ENCODE measurements around the gene DCST2. TPM values are rescaled to one million over a fixed set of nuclear protein-coding genes. Genes with fewer than 3 reads are reported as not detected.

DCST2 gene
- total and polyA plus RNA-seq, 2 of the 8 experiments (the other 6 are each of a cell fraction or from before 2014, with no cell fraction given): 0.43 to 2.1 TPM

DNA sequence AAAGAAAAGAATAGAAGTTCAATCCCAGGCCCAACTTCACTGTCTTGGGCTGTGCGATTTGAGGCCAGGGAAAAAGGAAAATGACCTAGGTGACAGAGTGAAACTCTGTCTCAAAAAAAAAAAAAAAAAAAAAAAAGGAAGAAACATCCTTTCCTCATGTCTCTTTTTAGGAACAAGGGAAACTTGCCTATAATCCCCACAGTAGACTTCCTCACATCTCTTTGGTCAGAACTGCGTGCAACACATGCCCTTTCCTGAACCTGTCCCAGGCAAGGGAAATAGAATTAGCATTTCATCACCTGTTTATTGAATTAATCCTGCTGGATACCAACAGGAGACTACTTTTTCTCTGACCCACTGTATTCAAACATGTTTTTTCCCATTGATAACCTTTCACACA lies 2.4 kb upstream of the DCST2 start:
- H3K4me1 ChIP-seq (replicated peaks in 1 of 4; ENCODE audit: control insufficient read depth in 3 of 4, insufficient read depth in 4 of 4, low read length in 3 of 4): no peaks in the 10 kb centered on the region
- H3K23ac ChIP-seq (ENCODE audit: insufficient read length): no peak overlapping the region
- no peak overlapping the region for H4K8ac ChIP-seq (ENCODE audit: extremely low read depth, insufficient read depth, low read length)
- no peak for DNase-seq (ENCODE audit: low read depth in 1 of 2, low spot score in 2 of 2)
- no peak overlapping the region for H2AFZ ChIP-seq (ENCODE audit: low read length)
- H3K9me3 ChIP-seq (ENCODE audit: insufficient read depth in 2 of 2, low read depth in 1 of 2, low read length in 1 of 2): no peaks in the 10 kb centered on the region
- no peak overlapping the region for H2AK5ac ChIP-seq (ENCODE audit: low read depth, low read length)
- no peaks in the 10 kb centered on the region for H3K23me2 ChIP-seq (ENCODE audit: low read depth, low read length)
- WGBS, 2 experiments (ENCODE audit: extremely low coverage in 1 of 2, insufficient coverage in 1 of 2, insufficient read length in 1 of 2, insufficient replicate concordance in 2 of 2, low coverage in 1 of 2, low lambda C conversion rate in 2 of 2, missing lambda C conversion rate in 1 of 2): 74% methylated on average over 2 of the region's 2 CpGs; no CpG with 5 or more reads in 1 of the 2 experiments
- H2BK20ac ChIP-seq (ENCODE audit: low read length): no peak overlapping the region
- no peak overlapping the region for H3K14ac ChIP-seq (ENCODE audit: insufficient read length)
- H3K79me1 ChIP-seq (ENCODE audit: low read depth, low read length): no peaks in the 10 kb centered on the region
- FAIRE-seq: no peak
- ChIA-PET CTCF (ENCODE audit: partially characterized antibody) (interaction anchor here (1.2 to 20.3 kb wide), 3 partner anchors 8 to 21 kb away, joined by 3 to 354 read pairs (median 76); no protein-coding TSS in a partner anchor), POLR2A (ENCODE audit: partially characterized antibody) (interaction anchor here (8.8 kb wide), 1 partner anchor 16 kb away, joined by 60 read pairs; no protein-coding TSS in a partner anchor)
- no peak overlapping the region for H4K91ac ChIP-seq (replicated peaks; ENCODE audit: insufficient read length, low read length)
- H3K27me3 ChIP-seq (replicated peaks in 1 of 4; ENCODE audit: control insufficient read depth in 3 of 4, extremely low read depth in 1 of 4, insufficient read depth in 3 of 4, low read length in 3 of 4): peaks cover 0 to 2% (median 0%) of the 10 kb centered on the region in 4 experiments; a peak in 2 of 7 replicates
- no peak overlapping the region for H3K4me2 ChIP-seq (ENCODE audit: insufficient read depth in 1 of 2, low read depth in 2 of 2, low read length in 2 of 2)
- H3K56ac ChIP-seq (replicated peaks; ENCODE audit: insufficient read length, low read depth, low read length): no peak overlapping the region
- no peak overlapping the region for H2BK120ac ChIP-seq (replicated peaks; ENCODE audit: low read depth, low read length)
- H3K18ac ChIP-seq (ENCODE audit: extremely low read depth, low read length): no peak overlapping the region
- H3K79me2 ChIP-seq (ENCODE audit: control insufficient read depth in 1 of 2, insufficient read depth in 2 of 2, low read length in 2 of 2): no peaks in the 10 kb centered on the region
- TF ChIP-seq RBBP5 (IDR thresholded peaks at IDR 0.05; ENCODE audit: borderline replicate concordance, low read depth, low read length) (no peak), BACH1 (IDR thresholded peaks at IDR 0.05; ENCODE audit: low read length) (no peak), YY1 (IDR thresholded peaks at IDR 0.05; ENCODE audit: low read depth, low read length) (no peak), CBX8 (IDR thresholded peaks at IDR 0.05; ENCODE audit: borderline replicate concordance, low read depth, low read length) (no peak), ASH2L (IDR thresholded peaks at IDR 0.05; ENCODE audit: low read length) (no peak), CTBP2 (IDR thresholded peaks at IDR 0.05; ENCODE audit: borderline replicate concordance, insufficient read depth, insufficient read length, low read length) (no peak), GTF2F1 (IDR thresholded peaks at IDR 0.05; ENCODE audit: borderline replicate concordance, low read depth, low read length) (no peak)
- TF ChIP-seq, protein P1, sequence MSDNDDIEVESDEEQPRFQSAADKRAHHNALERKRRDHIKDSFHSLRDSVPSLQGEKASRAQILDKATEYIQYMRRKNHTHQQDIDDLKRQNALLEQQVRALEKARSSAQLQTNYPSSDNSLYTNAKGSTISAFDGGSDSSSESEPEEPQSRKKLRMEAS (IDR thresholded peaks at IDR 0.05): no peak
- TF ChIP-seq, protein P2, sequence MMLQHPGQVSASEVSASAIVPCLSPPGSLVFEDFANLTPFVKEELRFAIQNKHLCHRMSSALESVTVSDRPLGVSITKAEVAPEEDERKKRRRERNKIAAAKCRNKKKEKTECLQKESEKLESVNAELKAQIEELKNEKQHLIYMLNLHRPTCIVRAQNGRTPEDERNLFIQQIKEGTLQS (IDR thresholded peaks at IDR 0.05; ENCODE audit: insufficient read depth, low read depth, low read length): no peak
- H3K4ac ChIP-seq (replicated peaks; ENCODE audit: insufficient read length, low read depth, low read length): no peak overlapping the region
- H2BK15ac ChIP-seq (ENCODE audit: low read length): no peak overlapping the region
- H3K4me3 ChIP-seq (ENCODE audit: extremely low read depth in 1 of 4, insufficient read depth in 2 of 4, low read depth in 3 of 4, low read length in 4 of 4): no peak overlapping the region
- no peak overlapping the region for H3K9ac ChIP-seq (replicated peaks in 1 of 4; ENCODE audit: extremely low read depth in 1 of 4, low read depth in 3 of 4, low read length in 3 of 4)
- no peak overlapping the region for H3K27ac ChIP-seq (ENCODE audit: low read depth, low read length)
- H2BK5ac ChIP-seq (ENCODE audit: low read depth, low read length): no peak overlapping the region
- no peak overlapping the region for H2BK12ac ChIP-seq (ENCODE audit: low read depth, low read length)
- no peaks in the 10 kb centered on the region for H4K20me1 ChIP-seq (replicated peaks in 1 of 2; ENCODE audit: control insufficient read depth in 1 of 2, insufficient read depth in 2 of 2, low read length in 2 of 2)
- H3K36me3 ChIP-seq (ENCODE audit: control insufficient read depth in 2 of 4, insufficient read depth in 4 of 4, low read length in 3 of 4): no peaks in the 10 kb centered on the region
- H4K5ac ChIP-seq (ENCODE audit: insufficient read length, low read depth, low read length): no peak overlapping the region

All from H1 (cell line).